ENCODE results near the gene ZNFX1. TPM values are rescaled to one million over a fixed set of nuclear protein-coding genes. Genes with fewer than 3 reads are reported as not detected.

ZNFX1 gene
- total and polyA plus RNA-seq, 9 of the 15 experiments (the other 6 are each of a cell fraction or from before 2014, with no cell fraction given): 3.8 to 13.8 (median 10.3) TPM

DNA sequence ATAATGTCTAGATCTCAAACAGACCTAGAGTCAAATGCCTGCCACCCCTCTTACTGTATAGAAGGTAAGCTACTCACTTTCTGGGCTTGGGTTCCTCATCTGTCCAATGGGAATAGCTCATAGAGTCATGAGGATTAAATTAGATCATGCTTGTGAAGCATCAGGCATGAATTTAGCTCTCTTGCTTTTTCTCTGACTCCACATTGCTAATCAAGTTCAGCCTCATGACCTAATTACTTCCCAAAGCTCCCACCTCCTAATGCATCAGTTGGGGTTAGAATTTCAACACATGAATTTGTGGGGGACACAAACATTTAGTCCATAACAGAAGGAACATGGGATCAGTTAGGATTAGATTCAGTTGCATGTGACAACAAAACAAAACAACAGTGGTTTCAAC is 63.3 kb downstream of the ZNFX1 start (continued):
- TF ChIP-seq ZNF165 (CRISPR knock-in tag; IDR thresholded peaks at IDR 0.05; ENCODE audit: borderline replicate concordance): no peak
- TF ChIP-seq ETV5 (CRISPR knock-in tag; IDR thresholded peaks at IDR 0.05; ENCODE audit: low read depth): no peak
- TF ChIP-seq TBP (optimal IDR thresholded peaks at IDR 0.05; ENCODE audit: low read depth, low read length): no peak

DNA sequence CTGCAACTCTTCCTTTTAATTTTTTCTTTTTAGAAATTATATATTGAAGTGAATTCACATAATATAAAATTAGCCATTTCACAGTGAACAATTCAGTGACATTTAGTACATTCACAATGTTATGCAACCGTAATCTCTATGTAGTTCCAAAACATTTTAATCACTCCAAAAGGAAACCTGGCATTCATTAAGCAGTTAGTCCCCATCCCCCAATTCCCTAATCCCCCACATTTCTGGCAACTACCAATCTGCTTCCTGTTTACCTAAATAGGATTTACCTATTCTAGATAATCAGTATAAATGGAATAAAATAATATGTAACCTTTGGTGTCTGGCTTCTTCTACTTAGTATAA is 67.1 kb downstream of the ZNFX1 start:
- CTCF ChIA-PET (ENCODE audit: low intra/inter-chr PET ratio): no interaction called here
- 33% methylated on average over 1 of the region's 1 CpG for WGBS (ENCODE audit: insufficient coverage, low coverage, missing lambda C conversion rate)

DNA sequence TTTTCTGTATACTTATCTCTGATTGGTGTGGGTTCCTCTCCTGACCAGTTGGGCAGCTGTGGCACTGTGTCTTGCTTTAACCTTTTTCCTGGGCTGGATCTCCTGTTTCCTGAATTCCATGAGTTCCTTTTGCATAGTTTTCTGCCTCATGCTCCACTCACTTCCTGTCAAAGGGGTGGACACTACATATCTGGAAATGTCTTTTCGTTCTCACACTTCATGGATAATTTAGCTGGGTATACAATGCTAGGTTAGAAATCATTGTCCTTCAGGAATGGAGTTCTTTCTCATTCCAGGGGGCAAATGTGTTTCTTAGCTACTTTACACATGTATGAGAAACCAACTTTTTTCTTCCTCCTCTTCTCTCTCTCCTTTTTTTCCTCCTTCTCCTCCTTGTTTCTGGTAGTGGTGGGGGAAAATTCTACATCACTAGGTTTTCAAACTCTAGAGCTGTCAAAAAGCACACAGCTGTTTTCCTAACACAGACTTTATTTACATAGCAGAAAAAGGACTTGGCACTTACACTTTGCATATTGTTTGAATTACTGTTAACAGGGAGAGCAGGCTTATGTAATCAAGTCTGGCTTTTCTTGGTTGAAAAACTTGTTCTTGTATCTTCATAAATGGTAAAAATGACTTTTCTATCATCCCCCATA is 67.6 kb downstream of the ZNFX1 start:
- Histone ChIP-seq H3K9ac (ENCODE audit: insufficient read depth in 1 of 2, low read depth in 2 of 2, low read length in 2 of 2) (no peak overlapping the region), H3K27me3 (ENCODE audit: control insufficient read depth in 2 of 2, insufficient read depth in 2 of 2, low read length in 2 of 2) (no peaks in the 10 kb centered on the region), H3K4me1 (replicated peaks in 1 of 2; ENCODE audit: control insufficient read depth in 2 of 2, insufficient read depth in 2 of 2, low read length in 2 of 2) (no peaks in the 10 kb centered on the region; a peak in 2 of 5 replicates), H2AFZ (ENCODE audit: low read depth, low read length) (no peak overlapping the region), H3K36me3 (ENCODE audit: control insufficient read depth, insufficient read depth, low read length) (no peaks in the 10 kb centered on the region), H3K4me3 (no peak overlapping the region), H3K79me2 (ENCODE audit: control insufficient read depth, insufficient read depth, low read length) (no peaks in the 10 kb centered on the region), H4K20me1 (replicated peaks; ENCODE audit: control insufficient read depth, insufficient read depth, low read length) (no peaks in the 10 kb centered on the region), H3K4me2 (ENCODE audit: insufficient read depth, low read length) (no peak overlapping the region), H3K9me3 (replicated peaks; ENCODE audit: control insufficient read depth, insufficient read depth, low read depth, low read length) (peaks cover 5% of the 10 kb centered on the region), H3K27ac (ENCODE audit: extremely low read depth, low read depth, low read length) (no peak overlapping the region), H3K9me1 (ENCODE audit: control insufficient read depth, insufficient read depth, low read length) (no peaks in the 10 kb centered on the region)
- no peak for DNase-seq (ENCODE audit: extremely low read depth in 1 of 4, low spot score in 3 of 4)
- 30% methylated on average over 1 of the region's 1 CpG for WGBS (ENCODE audit: insufficient coverage, low coverage, missing lambda C conversion rate)
- no TSS peak for BruUV-seq (replicated peaks)
- CTCF ChIA-PET (ENCODE audit: low intra/inter-chr PET ratio): no interaction called here
- in situ Hi-C loops (cut with MboI) (no loop called here), intact Hi-C loops (cut with micrococcal nuclease) (no loop called here)
- ATAC-seq: no peak
- FAIRE-seq: no peak
- POLR2A ChIA-PET: no interaction called here
- TF ChIP-seq TBL1XR1 (IDR thresholded peaks at IDR 0.05; ENCODE audit: low read length in 2 of 2) (no peak), MIER1 (IDR thresholded peaks at IDR 0.05; ENCODE audit: low read depth) (no peak), ZNF263 (CRISPR knock-in tag; IDR thresholded peaks at IDR 0.05; ENCODE audit: borderline replicate concordance) (no peak), ZC3H8 (IDR thresholded peaks at IDR 0.05) (no peak), MYNN (IDR thresholded peaks at IDR 0.05) (no peak), MYNN (CRISPR knock-in tag; IDR thresholded peaks at IDR 0.05) (no peak), CEBPG (CRISPR knock-in tag; IDR thresholded peaks at IDR 0.05) (no peak), CEBPG (tag; conservative IDR thresholded peaks at IDR 0.05 in 1 of 2, IDR thresholded peaks at IDR 0.05 in 1 of 2) (no peak), POLR2AphosphoS2 (IDR thresholded peaks at IDR 0.05; ENCODE audit: low read length) (no peak), ZNF507 (tag; conservative IDR thresholded peaks at IDR 0.05) (no peak), C11orf30 (IDR thresholded peaks at IDR 0.05; ENCODE audit: low read depth) (no peak), CCAR2 (IDR thresholded peaks at IDR 0.05; ENCODE audit: low read depth, low read length) (no peak), TCF3 (CRISPR knock-in tag; IDR thresholded peaks at IDR 0.05) (no peak), NR3C1 (CRISPR knock-in tag; IDR thresholded peaks at IDR 0.05) (no peak), THRAP3 (IDR thresholded peaks at IDR 0.05; ENCODE audit: borderline replicate concordance) (no peak)

More for the DNA sequence above, 67.1 kb downstream of the ZNFX1 start:
- ATAC-seq (no peak), FAIRE-seq (no peak), DNase-seq (ENCODE audit: extremely low read depth in 1 of 4, low spot score in 3 of 4) (no peak)
- H3K9me1 ChIP-seq (ENCODE audit: control insufficient read depth, insufficient read depth, low read length): no peaks in the 10 kb centered on the region
- no peak overlapping the region for H3K27ac ChIP-seq (ENCODE audit: extremely low read depth, low read depth, low read length)
- no peaks in the 10 kb centered on the region for H3K27me3 ChIP-seq (ENCODE audit: control insufficient read depth in 2 of 2, insufficient read depth in 2 of 2, low read length in 2 of 2)
- POLR2A ChIA-PET: no interaction called here
- TF ChIP-seq RAD51 (IDR thresholded peaks at IDR 0.05; ENCODE audit: borderline replicate concordance, low read depth) (no peak), ARID2 (IDR thresholded peaks at IDR 0.05) (no peak)
- no peak overlapping the region for H2AFZ ChIP-seq (ENCODE audit: low read depth, low read length)
- BruUV-seq (replicated peaks): no TSS peak
- no peak overlapping the region for H3K4me2 ChIP-seq (ENCODE audit: insufficient read depth, low read length)
- H3K4me3 ChIP-seq: no peak overlapping the region
- H3K9ac ChIP-seq (ENCODE audit: insufficient read depth in 1 of 2, low read depth in 2 of 2, low read length in 2 of 2): no peak overlapping the region
- intact Hi-C loops (cut with micrococcal nuclease): no loop called here
- H3K79me2 ChIP-seq (ENCODE audit: control insufficient read depth, insufficient read depth, low read length): no peaks in the 10 kb centered on the region
- H3K4me1 ChIP-seq (replicated peaks in 1 of 2; ENCODE audit: control insufficient read depth in 2 of 2, insufficient read depth in 2 of 2, low read length in 2 of 2): no peaks in the 10 kb centered on the region; a peak in 2 of 5 replicates
- no peaks in the 10 kb centered on the region for H3K36me3 ChIP-seq (ENCODE audit: control insufficient read depth, insufficient read depth, low read length)
- in situ Hi-C loops (cut with MboI): no loop called here
- peaks cover 5% of the 10 kb centered on the region for H3K9me3 ChIP-seq (replicated peaks; ENCODE audit: control insufficient read depth, insufficient read depth, low read depth, low read length)
- no peaks in the 10 kb centered on the region for H4K20me1 ChIP-seq (replicated peaks; ENCODE audit: control insufficient read depth, insufficient read depth, low read length)
